Measurements from ENCODE around the gene PPP1R37. TPM values are rescaled to one million over a fixed set of nuclear protein-coding genes. Genes with fewer than 3 reads are reported as not detected.

The PPP1R37 gene
- total RNA-seq, 3 donors from 2014 or later (not counting 1 experiment from before 2014, with no cell fraction given): 23.8 to 29.3 (median 25.0) TPM

- WGBS (ENCODE audit: insufficient coverage): 70% methylated on average over 12 of the region's 12 CpGs
- Histone ChIP-seq H3K4me1 (ENCODE audit: control insufficient read depth, insufficient read depth, low read length) (peaks cover 29% of the 10 kb centered on the region), H3K4me3 (ENCODE audit: low read length) (no peak overlapping the region), H3K27ac (ENCODE audit: low read length) (no peak overlapping the region), H3K9me3 (ENCODE audit: control insufficient read depth, insufficient read depth, low read length) (no peaks in the 10 kb centered on the region), H3K27me3 (ENCODE audit: control insufficient read depth, insufficient read depth, low read length) (no peaks in the 10 kb centered on the region), H3K36me3 (ENCODE audit: control insufficient read depth, insufficient read depth, low read length) (no peaks in the 10 kb centered on the region)
- ATAC-seq (no peak), DNase-seq (no peak)
- no peaks in the 10 kb centered on the region for H3K9me3 Mint-ChIP-seq
- intact Hi-C loops (cut with micrococcal nuclease): no loop called here
- H3K36me3 Mint-ChIP-seq: no peaks in the 10 kb centered on the region
- no peak for TF ChIP-seq CTCF (IDR thresholded peaks at IDR 0.05)
- H3K27ac Mint-ChIP-seq: no peak overlapping the region
- no peaks in the 10 kb centered on the region for H3K27me3 Mint-ChIP-seq (ENCODE audit: low read depth in 2 of 2)
- H3K4me3 Mint-ChIP-seq: no peak overlapping the region
- peaks cover 17 to 40% of the 10 kb centered on the region in 2 donors for H3K4me1 Mint-ChIP-seq
These were observed 14.7 kb downstream of the PPP1R37 start for GRCh38 chr19:45107621-45108150.

- no peaks in the 10 kb centered on the region for H3K9me3 Mint-ChIP-seq
- TF ChIP-seq CTCF (IDR thresholded peaks at IDR 0.05): no peak
These were observed 17.9 kb downstream of the PPP1R37 start for GRCh38 chr19:45110851-45111266.

GRCh38 chr19:45112111-45112827 lies 19.3 kb downstream of the PPP1R37 start:
- WGBS (ENCODE audit: insufficient coverage): 98% methylated on average over 11 of the region's 11 CpGs
- Histone ChIP-seq H3K27ac (ENCODE audit: low read length) (no peak overlapping the region), H3K27me3 (ENCODE audit: control insufficient read depth, insufficient read depth, low read length) (no peaks in the 10 kb centered on the region), H3K9me3 (ENCODE audit: control insufficient read depth, insufficient read depth, low read length) (no peaks in the 10 kb centered on the region), H3K36me3 (ENCODE audit: control insufficient read depth, insufficient read depth, low read length) (no peaks in the 10 kb centered on the region), H3K4me3 (ENCODE audit: low read length) (no peak overlapping the region), H3K4me1 (ENCODE audit: control insufficient read depth, insufficient read depth, low read length) (peaks cover 15% of the 10 kb centered on the region)
- no peak for TF ChIP-seq CTCF (IDR thresholded peaks at IDR 0.05)
- DNase-seq: no peak
- Mint-ChIP-seq H3K4me1 (peaks cover 5 to 30% of the 10 kb centered on the region in 2 donors), H3K9me3 (no peaks in the 10 kb centered on the region), H3K36me3 (no peaks in the 10 kb centered on the region), H3K27ac (no peak overlapping the region), H3K27me3 (ENCODE audit: low read depth in 2 of 2) (no peaks in the 10 kb centered on the region), H3K4me3 (no peak overlapping the region)
- no peak for ATAC-seq
- intact Hi-C loops (cut with micrococcal nuclease): no loop called here

More at GRCh38 chr19:45110851-45111266, 17.9 kb downstream of the PPP1R37 start:
- no peak overlapping the region for H3K4me3 ChIP-seq (ENCODE audit: low read length)
- H3K36me3 ChIP-seq (ENCODE audit: control insufficient read depth, insufficient read depth, low read length): no peaks in the 10 kb centered on the region
- Mint-ChIP-seq H3K36me3 (no peaks in the 10 kb centered on the region), H3K27ac (no peak overlapping the region), H3K27me3 (ENCODE audit: low read depth in 2 of 2) (no peaks in the 10 kb centered on the region), H3K4me3 (no peak overlapping the region), H3K4me1 (peaks cover 5 to 20% of the 10 kb centered on the region in 2 donors)
- H3K9me3 ChIP-seq (ENCODE audit: control insufficient read depth, insufficient read depth, low read length): no peaks in the 10 kb centered on the region
- no peak for DNase-seq
- intact Hi-C loops (cut with micrococcal nuclease): no loop called here
- WGBS (ENCODE audit: insufficient coverage): 37% methylated on average over 5 of the region's 5 CpGs
- peaks cover under 1% of the 10 kb centered on the region for H3K4me1 ChIP-seq (ENCODE audit: control insufficient read depth, insufficient read depth, low read length)
- no peaks in the 10 kb centered on the region for H3K27me3 ChIP-seq (ENCODE audit: control insufficient read depth, insufficient read depth, low read length)
- no peak overlapping the region for H3K27ac ChIP-seq (ENCODE audit: low read length)
- no peak for ATAC-seq

Data from natural killer cell (primary cell).